ENCODE results near the gene ANAPC4.

The ANAPC4 gene

GRCh38 chr4:25377572-25378436 lies 741 bp downstream of the ANAPC4 start:
- Histone ChIP-seq H2AK5ac (ENCODE audit: low read length, severe bottlenecking) (no peak overlapping the region), H2BK15ac (ENCODE audit: low read depth, poor library complexity, severe bottlenecking) (no peak overlapping the region), H3K27ac (ENCODE audit: low read length, poor library complexity, severe bottlenecking) (peak overlapping the region; percentile 62), H4K8ac (ENCODE audit: low read length) (peak overlapping the region; percentile 86), H3K4ac (ENCODE audit: low read depth in 1 of 2, low read length in 2 of 2) (peak overlapping the region in 1 of 2 experiments; percentile 85), H3K14ac (ENCODE audit: low read length in 2 of 2) (peak overlapping the region in 1 of 2 experiments; percentile 35), H3K9ac (ENCODE audit: low read length) (peak overlapping the region; percentile 95), H3K79me1 (replicated peaks; ENCODE audit: low read length, poor library complexity, severe bottlenecking) (peaks cover 17% of the 10 kb centered on the region), H3K36me3 (ENCODE audit: control insufficient read depth in 1 of 2, insufficient read depth in 2 of 2, low read depth in 1 of 2, low read length in 2 of 2) (peaks cover 6 to 26% of the 10 kb centered on the region in 2 experiments), H2AFZ (ENCODE audit: low read depth, low read length) (peak overlapping the region; percentile 18), H2BK120ac (ENCODE audit: low read depth, low read length) (peak overlapping the region; percentile 82), H3K27me3 (ENCODE audit: control insufficient read depth in 1 of 2, insufficient read depth in 1 of 2, low read length in 2 of 2) (no peaks in the 10 kb centered on the region), H3K9me3 (ENCODE audit: control insufficient read depth, low read length) (no peaks in the 10 kb centered on the region), H4K91ac (ENCODE audit: low read length) (peak overlapping the region; percentile 92), H3K4me1 (ENCODE audit: control insufficient read depth, insufficient read depth, low read depth, low read length) (peaks cover 2% of the 10 kb centered on the region), H3K4me2 (ENCODE audit: low read length, poor library complexity, severe bottlenecking) (peak overlapping the region; percentile 79), H3K18ac (ENCODE audit: low read depth in 1 of 2, low read length in 2 of 2) (peak overlapping the region in 1 of 2 experiments; percentile 88), H3K23ac (ENCODE audit: low read length in 2 of 2) (peak overlapping the region in 1 of 2 experiments; percentile 56), H2BK5ac (ENCODE audit: low read depth, low read length, poor library complexity, severe bottlenecking) (no peak overlapping the region), H3K4me3 (ENCODE audit: insufficient read depth in 1 of 2, low read depth in 1 of 2, low read length in 2 of 2) (peak overlapping the region; percentile 80 to 98), H2BK12ac (ENCODE audit: low read length in 2 of 2) (no peak overlapping the region)
- 39% methylated on average over 11 of the region's 18 CpGs for WGBS
- DNase-seq, result peak; percentile 27

- H2BK120ac ChIP-seq (ENCODE audit: low read depth, low read length), result no peak overlapping the region
- no peak overlapping the region for H3K4ac ChIP-seq (ENCODE audit: low read depth in 1 of 2, low read length in 2 of 2)
- H3K27ac ChIP-seq (ENCODE audit: low read length, poor library complexity, severe bottlenecking), result no peak overlapping the region
- no peak overlapping the region for H2BK5ac ChIP-seq (ENCODE audit: low read depth, low read length, poor library complexity, severe bottlenecking)
- H3K14ac ChIP-seq (ENCODE audit: low read length in 2 of 2), result no peak overlapping the region
- H3K18ac ChIP-seq (ENCODE audit: low read depth in 1 of 2, low read length in 2 of 2), result no peak overlapping the region
- H2AFZ ChIP-seq (ENCODE audit: low read depth, low read length), result no peak overlapping the region
- H2BK12ac ChIP-seq (ENCODE audit: low read length in 2 of 2), result no peak overlapping the region
- no peaks in the 10 kb centered on the region for H3K27me3 ChIP-seq (ENCODE audit: control insufficient read depth in 1 of 2, insufficient read depth in 1 of 2, low read length in 2 of 2)
- H3K4me3 ChIP-seq (ENCODE audit: insufficient read depth in 1 of 2, low read depth in 1 of 2, low read length in 2 of 2), result peak overlapping the region in 1 of 2 experiments; percentile 98
- H3K79me1 ChIP-seq (replicated peaks; ENCODE audit: low read length, poor library complexity, severe bottlenecking), result peaks cover 17% of the 10 kb centered on the region
- H2BK15ac ChIP-seq (ENCODE audit: low read depth, poor library complexity, severe bottlenecking), result no peak overlapping the region
- peak overlapping the region; percentile 12 for H3K4me2 ChIP-seq (ENCODE audit: low read length, poor library complexity, severe bottlenecking)
- no peak overlapping the region for H3K23ac ChIP-seq (ENCODE audit: low read length in 2 of 2)
- no peak overlapping the region for H2AK5ac ChIP-seq (ENCODE audit: low read length, severe bottlenecking)
- peaks cover 6 to 31% of the 10 kb centered on the region in 2 experiments for H3K36me3 ChIP-seq (ENCODE audit: control insufficient read depth in 1 of 2, insufficient read depth in 2 of 2, low read depth in 1 of 2, low read length in 2 of 2)
- H3K9me3 ChIP-seq (ENCODE audit: control insufficient read depth, low read length), result no peaks in the 10 kb centered on the region
- whole genome bisulfite sequencing, result 84% methylated on average over 6 of the region's 6 CpGs
- H4K91ac ChIP-seq (ENCODE audit: low read length), result no peak overlapping the region
- no peak for DNase-seq
- peak overlapping the region; percentile 95 for H3K9ac ChIP-seq (ENCODE audit: low read length)
- H4K8ac ChIP-seq (ENCODE audit: low read length), result no peak overlapping the region
- H3K4me1 ChIP-seq (ENCODE audit: control insufficient read depth, insufficient read depth, low read depth, low read length), result peaks cover 2% of the 10 kb centered on the region
Measured at GRCh38 chr4:25378437-25378743, 1.3 kb downstream of the ANAPC4 start.

GRCh38 chr4:25379591-25379990 lies 2.5 kb downstream of the ANAPC4 start:
- H4K91ac ChIP-seq (ENCODE audit: low read length), result no peak overlapping the region
- no peak overlapping the region for H3K18ac ChIP-seq (ENCODE audit: low read depth in 1 of 2, low read length in 2 of 2)
- H3K36me3 ChIP-seq (ENCODE audit: control insufficient read depth in 1 of 2, insufficient read depth in 2 of 2, low read depth in 1 of 2, low read length in 2 of 2), result peaks cover 10 to 43% of the 10 kb centered on the region in 2 experiments
- no peak overlapping the region for H2BK120ac ChIP-seq (ENCODE audit: low read depth, low read length)
- H2AK5ac ChIP-seq (ENCODE audit: low read length, severe bottlenecking), result no peak overlapping the region
- no peak for DNase-seq
- H3K4me1 ChIP-seq (ENCODE audit: control insufficient read depth, insufficient read depth, low read depth, low read length), result peaks cover 2% of the 10 kb centered on the region
- H3K14ac ChIP-seq (ENCODE audit: low read length in 2 of 2), result no peak overlapping the region
- H2BK15ac ChIP-seq (ENCODE audit: low read depth, poor library complexity, severe bottlenecking), result no peak overlapping the region
- H4K8ac ChIP-seq (ENCODE audit: low read length), result no peak overlapping the region
- H3K9ac ChIP-seq (ENCODE audit: low read length), result no peak overlapping the region
- H3K9me3 ChIP-seq (ENCODE audit: control insufficient read depth, low read length), result no peaks in the 10 kb centered on the region
- no peak overlapping the region for H2BK12ac ChIP-seq (ENCODE audit: low read length in 2 of 2)
- no peak overlapping the region for H3K4me3 ChIP-seq (ENCODE audit: insufficient read depth in 1 of 2, low read depth in 1 of 2, low read length in 2 of 2)
- no peak overlapping the region for H2AFZ ChIP-seq (ENCODE audit: low read depth, low read length)
- WGBS, result 97% methylated on average over 2 of the region's 2 CpGs
- no peak overlapping the region for H3K4me2 ChIP-seq (ENCODE audit: low read length, poor library complexity, severe bottlenecking)
- no peaks in the 10 kb centered on the region for H3K27me3 ChIP-seq (ENCODE audit: control insufficient read depth in 1 of 2, insufficient read depth in 1 of 2, low read length in 2 of 2)
- no peak overlapping the region for H3K4ac ChIP-seq (ENCODE audit: low read depth in 1 of 2, low read length in 2 of 2)
- H2BK5ac ChIP-seq (ENCODE audit: low read depth, low read length, poor library complexity, severe bottlenecking), result no peak overlapping the region
- H3K27ac ChIP-seq (ENCODE audit: low read length, poor library complexity, severe bottlenecking), result no peak overlapping the region
- peaks cover 23% of the 10 kb centered on the region for H3K79me1 ChIP-seq (replicated peaks; ENCODE audit: low read length, poor library complexity, severe bottlenecking)
- H3K23ac ChIP-seq (ENCODE audit: low read length in 2 of 2), result no peak overlapping the region

- H2BK15ac ChIP-seq (ENCODE audit: low read depth, poor library complexity, severe bottlenecking), result no peak overlapping the region
- H3K9ac ChIP-seq (ENCODE audit: low read length), result no peak overlapping the region
- peaks cover 22% of the 10 kb centered on the region for H3K79me1 ChIP-seq (replicated peaks; ENCODE audit: low read length, poor library complexity, severe bottlenecking)
- 67% methylated on average over 2 of the region's 2 CpGs for WGBS
- no peak overlapping the region for H3K14ac ChIP-seq (ENCODE audit: low read length in 2 of 2)
- no peak overlapping the region for H2BK5ac ChIP-seq (ENCODE audit: low read depth, low read length, poor library complexity, severe bottlenecking)
- no peak overlapping the region for H4K91ac ChIP-seq (ENCODE audit: low read length)
- DNase-seq, result no peak
- no peak overlapping the region for H3K18ac ChIP-seq (ENCODE audit: low read depth in 1 of 2, low read length in 2 of 2)
- no peak overlapping the region for H3K4ac ChIP-seq (ENCODE audit: low read depth in 1 of 2, low read length in 2 of 2)
- H2BK120ac ChIP-seq (ENCODE audit: low read depth, low read length), result no peak overlapping the region
- no peak overlapping the region for H3K4me3 ChIP-seq (ENCODE audit: insufficient read depth in 1 of 2, low read depth in 1 of 2, low read length in 2 of 2)
- no peak overlapping the region for H3K4me2 ChIP-seq (ENCODE audit: low read length, poor library complexity, severe bottlenecking)
- no peak overlapping the region for H2BK12ac ChIP-seq (ENCODE audit: low read length in 2 of 2)
- H3K27ac ChIP-seq (ENCODE audit: low read length, poor library complexity, severe bottlenecking), result no peak overlapping the region
- H3K23ac ChIP-seq (ENCODE audit: low read length in 2 of 2), result no peak overlapping the region
- H3K27me3 ChIP-seq (ENCODE audit: control insufficient read depth in 1 of 2, insufficient read depth in 1 of 2, low read length in 2 of 2), result no peaks in the 10 kb centered on the region
- H2AK5ac ChIP-seq (ENCODE audit: low read length, severe bottlenecking), result no peak overlapping the region
- peaks cover 16 to 81% of the 10 kb centered on the region in 2 experiments for H3K36me3 ChIP-seq (ENCODE audit: control insufficient read depth in 1 of 2, insufficient read depth in 2 of 2, low read depth in 1 of 2, low read length in 2 of 2)
- H4K8ac ChIP-seq (ENCODE audit: low read length), result no peak overlapping the region
- no peaks in the 10 kb centered on the region for H3K9me3 ChIP-seq (ENCODE audit: control insufficient read depth, low read length)
- no peak overlapping the region for H2AFZ ChIP-seq (ENCODE audit: low read depth, low read length)
- no peaks in the 10 kb centered on the region for H3K4me1 ChIP-seq (ENCODE audit: control insufficient read depth, insufficient read depth, low read depth, low read length)
Measured at GRCh38 chr4:25383647-25384046, 6.6 kb downstream of the ANAPC4 start.

Measured in mesenchymal stem cell (in vitro differentiated cells and primary cell).